Measurements from ENCODE around the gene SACS. TPM values are rescaled to one million over a fixed set of nuclear protein-coding genes. Genes with fewer than 3 reads are reported as not detected.

SACS gene
- polyA plus RNA-seq, 3 donors: 1.7 to 2.7 (median 2.2) TPM

- Histone ChIP-seq H3K4me2 (replicated peaks; ENCODE audit: extremely low read depth, low read length, poor library complexity, severe bottlenecking) (no peak overlapping the region), H3K27me3 (ENCODE audit: control insufficient read depth in 2 of 2, insufficient read depth in 2 of 2, low read length in 2 of 2) (no peaks in the 10 kb centered on the region), H3K79me2 (ENCODE audit: insufficient read depth, low read length) (peaks cover 8% of the 10 kb centered on the region), H3K4me3 (replicated peaks in 1 of 3; ENCODE audit: low read depth in 2 of 3, low read length in 3 of 3) (no peak overlapping the region), H4K20me1 (ENCODE audit: insufficient read depth, low read length) (no peaks in the 10 kb centered on the region), H3K4me1 (ENCODE audit: control insufficient read depth in 1 of 2, insufficient read depth in 2 of 2, low read length in 2 of 2) (peaks cover 6% of the 10 kb centered on the region in 2 donors), H3K9me3 (replicated peaks in 1 of 2; ENCODE audit: control insufficient read depth in 1 of 2, insufficient read depth in 1 of 2, low read length in 2 of 2) (no peaks in the 10 kb centered on the region), H3K9ac (ENCODE audit: insufficient read depth, low read length, poor library complexity, severe bottlenecking) (no peak overlapping the region), H3K27ac (ENCODE audit: low read depth in 1 of 2, low read length in 2 of 2) (no peak overlapping the region), H2AFZ (ENCODE audit: insufficient read depth, low read depth, low read length, poor library complexity, severe bottlenecking) (no peak overlapping the region), H3K36me3 (replicated peaks in 1 of 2; ENCODE audit: control insufficient read depth in 1 of 2, insufficient read depth in 2 of 2, low read length in 2 of 2) (peaks cover 22 to 75% of the 10 kb centered on the region in 2 donors)
- intact Hi-C loops (cut with micrococcal nuclease): no loop called here
- no peak for TF ChIP-seq CTCF (IDR thresholded peaks at IDR 0.05)
- Mint-ChIP-seq H3K4me1 (peaks cover 10% of the 10 kb centered on the region), H3K27me3 (ENCODE audit: low read depth in 3 of 3) (no peaks in the 10 kb centered on the region), H3K36me3 (peaks cover 57 to 71% of the 10 kb centered on the region in 2 donors), H3K4me3 (no peak overlapping the region), H3K27ac (no peak overlapping the region), H3K9me3 (peaks cover 0 to 1% (median 0%) of the 10 kb centered on the region in 7 donors)
- DNase-seq: no peak
- no CpG with 5 or more reads among the region's 6 CpGs for WGBS (ENCODE audit: insufficient coverage)
Observed at GRCh38 chr13:23367907-23368306, 65.6 kb downstream of the SACS start.

GRCh38 chr13:23365652-23366051 is 67.8 kb downstream of the SACS start:
- peaks cover 0 to 3% (median 0%) of the 10 kb centered on the region in 3 donors for H3K27me3 Mint-ChIP-seq (ENCODE audit: low read depth in 3 of 3)
- H3K27ac Mint-ChIP-seq: no peak overlapping the region

More at GRCh38 chr13:23365652-23366051, 67.8 kb downstream of the SACS start:
- no peak overlapping the region for H3K9ac ChIP-seq (ENCODE audit: insufficient read depth, low read length, poor library complexity, severe bottlenecking)
- intact Hi-C loops (cut with micrococcal nuclease): no loop called here
- Mint-ChIP-seq H3K36me3 (peaks cover 62 to 85% of the 10 kb centered on the region in 2 donors), H3K4me3 (no peak overlapping the region), H3K9me3 (peaks cover 0 to under 1% (median 0%) of the 10 kb centered on the region in 7 donors), H3K4me1 (no peaks in the 10 kb centered on the region)
- no peaks in the 10 kb centered on the region for H3K79me2 ChIP-seq (ENCODE audit: insufficient read depth, low read length)
- no peak overlapping the region for H3K4me3 ChIP-seq (replicated peaks in 1 of 3; ENCODE audit: low read depth in 2 of 3, low read length in 3 of 3)
- H2AFZ ChIP-seq (ENCODE audit: insufficient read depth, low read depth, low read length, poor library complexity, severe bottlenecking): no peak overlapping the region
- H3K36me3 ChIP-seq (replicated peaks in 1 of 2; ENCODE audit: control insufficient read depth in 1 of 2, insufficient read depth in 2 of 2, low read length in 2 of 2): peaks cover 22 to 88% of the 10 kb centered on the region in 2 donors
- H3K4me1 ChIP-seq (ENCODE audit: control insufficient read depth in 1 of 2, insufficient read depth in 2 of 2, low read length in 2 of 2): no peaks in the 10 kb centered on the region
- no peak overlapping the region for H3K4me2 ChIP-seq (replicated peaks; ENCODE audit: extremely low read depth, low read length, poor library complexity, severe bottlenecking)
- no peak for DNase-seq
- H3K27ac ChIP-seq (ENCODE audit: low read depth in 1 of 2, low read length in 2 of 2): no peak overlapping the region
- no peaks in the 10 kb centered on the region for H4K20me1 ChIP-seq (ENCODE audit: insufficient read depth, low read length)
- H3K27me3 ChIP-seq (ENCODE audit: control insufficient read depth in 2 of 2, insufficient read depth in 2 of 2, low read length in 2 of 2): no peaks in the 10 kb centered on the region
- H3K9me3 ChIP-seq (replicated peaks in 1 of 2; ENCODE audit: control insufficient read depth in 1 of 2, insufficient read depth in 1 of 2, low read length in 2 of 2): no peaks in the 10 kb centered on the region
- no peak for TF ChIP-seq CTCF (IDR thresholded peaks at IDR 0.05)
- WGBS (ENCODE audit: insufficient coverage): 100% methylated on average over 2 of the region's 3 CpGs
